Muscle layer of duodenum (tissue), 2 donors: ENCODE measurements around the gene DDHD1.

ENCODE experiments used
- H3K27ac ChIP-seq: one replicate; pipeline ENCODE4 v1.7.0; 2013; ENCODE audit warnings: mild to moderate bottlenecking, low read length
- H3K27me3 ChIP-seq: one replicate; pipeline ENCODE4 v1.7.0; 2013; ENCODE audit warnings: low read depth, mild to moderate bottlenecking, control low read depth, low read length
- H3K36me3 ChIP-seq, 2 donors: one replicate each; pipeline ENCODE4 v1.7.0; 2013; ENCODE audit warnings: low read length in 2 of 2, control low read depth in 1 of 2, mild to moderate bottlenecking in 1 of 2; ENCODE audit not compliant: insufficient read depth in 2 of 2, control insufficient read depth in 1 of 2
- H3K4me1 ChIP-seq, 2 donors: one replicate each; pipeline ENCODE4 v1.7.0; 2013; ENCODE audit warnings: low read length in 2 of 2, mild to moderate bottlenecking in 2 of 2, control low read depth in 1 of 2, moderate library complexity in 1 of 2; ENCODE audit not compliant: insufficient read depth in 2 of 2, control insufficient read depth in 1 of 2
- H3K4me3 ChIP-seq, 2 donors: one replicate each; pipeline ENCODE4 v1.7.0; 2013; ENCODE audit warnings: low read length in 2 of 2, low read depth in 1 of 2, mild to moderate bottlenecking in 1 of 2
- H3K9me3 ChIP-seq, 2 donors: one replicate each; pipeline ENCODE4 v1.7.0; 2013; ENCODE audit warnings: low read length in 2 of 2, control low read depth in 1 of 2, mild to moderate bottlenecking in 1 of 2; ENCODE audit not compliant: control insufficient read depth in 1 of 2
- donor health status: healthy.

Gene DDHD1

GRCh38 chr14:53027562-53027961, 125.6 kb downstream of the DDHD1 start:
- no peaks in the 10 kb centered on the region for H3K27me3 ChIP-seq
- peaks cover 0 to 15% of the 10 kb centered on the region in 2 donors for H3K4me1 ChIP-seq
- H3K9me3 ChIP-seq, result no peaks in the 10 kb centered on the region
- no peak overlapping the region for H3K27ac ChIP-seq
- no peak overlapping the region for H3K4me3 ChIP-seq
- no peaks in the 10 kb centered on the region for H3K36me3 ChIP-seq

- no peaks in the 10 kb centered on the region for H3K27me3 ChIP-seq
- no peaks in the 10 kb centered on the region for H3K9me3 ChIP-seq
- H3K4me1 ChIP-seq, result peaks cover 0 to 10% of the 10 kb centered on the region in 2 donors
- no peak overlapping the region for H3K27ac ChIP-seq
- no peak overlapping the region for H3K4me3 ChIP-seq
- H3K36me3 ChIP-seq, result no peaks in the 10 kb centered on the region
These were observed 126.1 kb downstream of the DDHD1 start for GRCh38 chr14:53027041-53027440.

DNA sequence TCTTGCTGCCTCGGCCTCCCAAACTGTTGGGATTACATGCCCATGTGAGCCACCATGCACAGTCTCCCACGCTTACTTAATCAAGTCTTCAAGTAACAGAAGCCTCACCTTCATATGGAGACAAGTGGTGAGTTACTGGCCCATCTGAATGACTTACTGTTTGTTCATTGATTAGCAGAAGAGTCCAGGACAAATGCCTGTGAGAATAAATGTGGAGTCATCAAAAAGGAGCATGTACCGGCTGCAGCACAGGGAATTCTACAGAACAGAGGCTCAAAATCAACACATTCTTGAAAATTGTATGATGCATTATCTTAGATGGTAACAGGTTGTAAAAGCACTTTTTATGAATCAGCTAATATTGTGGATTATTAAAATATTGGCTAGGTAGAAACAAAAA, 129.8 kb downstream of the DDHD1 start:
- Histone ChIP-seq H3K27ac (no peak overlapping the region), H3K4me3 (no peak overlapping the region), H3K4me1 (no peaks in the 10 kb centered on the region), H3K36me3 (no peaks in the 10 kb centered on the region), H3K9me3 (no peaks in the 10 kb centered on the region), H3K27me3 (no peaks in the 10 kb centered on the region)

- no peak overlapping the region for H3K27ac ChIP-seq
- no peaks in the 10 kb centered on the region for H3K9me3 ChIP-seq
- no peaks in the 10 kb centered on the region for H3K27me3 ChIP-seq
- H3K4me1 ChIP-seq, result no peaks in the 10 kb centered on the region
- H3K4me3 ChIP-seq, result no peak overlapping the region
- no peaks in the 10 kb centered on the region for H3K36me3 ChIP-seq
These were observed 130.5 kb downstream of the DDHD1 start for GRCh38 chr14:53022593-53022992.

GRCh38 chr14:53020193-53020932, 132.8 kb downstream of the DDHD1 start:
- Histone ChIP-seq H3K27ac (no peak overlapping the region), H3K27me3 (no peaks in the 10 kb centered on the region), H3K36me3 (no peaks in the 10 kb centered on the region), H3K4me3 (no peak overlapping the region), H3K9me3 (no peaks in the 10 kb centered on the region), H3K4me1 (no peaks in the 10 kb centered on the region)

DNA sequence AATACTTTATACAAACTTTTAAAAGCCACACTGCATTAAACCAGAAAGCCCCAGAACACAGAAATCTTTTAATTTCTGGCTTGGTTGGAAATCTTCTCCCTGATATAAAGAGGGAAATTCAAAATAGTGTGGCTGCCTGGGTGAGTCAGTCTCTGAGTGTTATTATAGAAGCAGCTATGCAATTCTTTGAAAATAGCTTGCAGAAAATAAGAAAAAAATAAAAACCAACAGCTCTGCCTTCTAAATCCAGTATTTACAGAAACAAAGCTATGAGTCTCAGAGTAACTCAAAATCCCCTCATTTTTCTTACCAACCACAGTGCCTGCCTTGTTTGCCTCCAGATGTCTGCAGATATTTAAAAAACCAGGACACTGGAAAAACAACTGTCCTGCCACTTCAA, 133.7 kb downstream of the DDHD1 start:
- H3K27ac ChIP-seq, result no peak overlapping the region
- H3K4me1 ChIP-seq, result no peaks in the 10 kb centered on the region

GRCh38 chr14:53017837-53018236, 135.3 kb downstream of the DDHD1 start:
- Histone ChIP-seq H3K36me3 (no peaks in the 10 kb centered on the region), H3K4me1 (no peaks in the 10 kb centered on the region), H3K27ac (no peak overlapping the region), H3K27me3 (no peaks in the 10 kb centered on the region), H3K9me3 (no peaks in the 10 kb centered on the region), H3K4me3 (no peak overlapping the region)

More for the DNA sequence above, 133.7 kb downstream of the DDHD1 start:
- no peaks in the 10 kb centered on the region for H3K36me3 ChIP-seq
- H3K4me3 ChIP-seq, result no peak overlapping the region
- no peaks in the 10 kb centered on the region for H3K9me3 ChIP-seq
- H3K27me3 ChIP-seq, result no peaks in the 10 kb centered on the region

DNA sequence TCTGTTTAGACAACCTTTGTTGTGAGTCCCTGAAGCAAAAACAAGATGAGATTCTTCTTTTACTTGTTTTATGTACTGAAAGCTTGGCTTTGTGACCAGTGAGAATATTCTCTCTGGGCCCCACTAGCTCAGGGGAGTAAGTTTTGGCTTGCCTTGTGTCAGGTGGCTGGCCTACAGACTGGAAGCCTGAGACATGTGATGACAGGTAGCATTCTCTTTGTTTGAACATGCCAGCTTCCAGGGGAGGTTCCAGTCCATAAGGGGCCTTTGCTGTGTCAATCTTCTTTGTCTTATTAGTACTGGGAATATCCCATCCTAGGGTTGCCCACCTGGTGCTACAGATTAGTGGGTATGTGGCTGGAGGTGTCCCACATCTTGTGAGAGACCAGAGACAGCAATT, 136.2 kb downstream of the DDHD1 start:
- no peaks in the 10 kb centered on the region for H3K27me3 ChIP-seq
- H3K4me1 ChIP-seq, result no peaks in the 10 kb centered on the region

GRCh38 chr14:53016491-53016890, 136.6 kb downstream of the DDHD1 start:
- Histone ChIP-seq H3K4me3 (no peak overlapping the region), H3K27ac (no peak overlapping the region), H3K27me3 (no peaks in the 10 kb centered on the region), H3K4me1 (no peaks in the 10 kb centered on the region), H3K36me3 (no peaks in the 10 kb centered on the region), H3K9me3 (no peaks in the 10 kb centered on the region)

More for the DNA sequence above, 136.2 kb downstream of the DDHD1 start:
- H3K36me3 ChIP-seq, result no peaks in the 10 kb centered on the region
- no peak overlapping the region for H3K27ac ChIP-seq
- H3K4me3 ChIP-seq, result no peak overlapping the region
- H3K9me3 ChIP-seq, result no peaks in the 10 kb centered on the region

DNA sequence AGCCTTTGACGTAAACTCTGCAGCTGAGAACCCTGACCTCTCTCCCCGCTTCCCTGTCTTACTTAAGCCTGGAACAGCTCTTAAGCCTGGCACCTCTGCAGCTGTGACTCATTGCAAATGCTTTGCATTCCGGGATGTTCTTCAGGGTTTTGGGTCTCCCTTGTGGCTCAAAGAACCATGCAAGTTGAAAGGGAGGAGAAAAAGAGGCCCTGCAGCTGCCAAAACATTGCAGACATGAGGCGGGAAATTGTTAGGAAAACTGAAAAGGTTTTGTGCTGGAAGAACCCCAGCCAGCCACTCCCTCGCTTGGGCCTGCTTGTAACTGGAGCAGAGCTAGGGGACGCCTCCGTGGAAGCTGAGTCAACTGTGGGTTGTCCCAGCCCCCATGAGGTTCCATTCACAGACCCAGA, 142.1 kb downstream of the DDHD1 start:
- H3K9me3 ChIP-seq, result no peaks in the 10 kb centered on the region
- peak overlapping the region; percentile 73 for H3K27ac ChIP-seq
- no peaks in the 10 kb centered on the region for H3K36me3 ChIP-seq
- no peaks in the 10 kb centered on the region for H3K27me3 ChIP-seq
- no peak overlapping the region for H3K4me3 ChIP-seq
- H3K4me1 ChIP-seq, result peaks cover 0 to 15% of the 10 kb centered on the region in 2 donors

DNA sequence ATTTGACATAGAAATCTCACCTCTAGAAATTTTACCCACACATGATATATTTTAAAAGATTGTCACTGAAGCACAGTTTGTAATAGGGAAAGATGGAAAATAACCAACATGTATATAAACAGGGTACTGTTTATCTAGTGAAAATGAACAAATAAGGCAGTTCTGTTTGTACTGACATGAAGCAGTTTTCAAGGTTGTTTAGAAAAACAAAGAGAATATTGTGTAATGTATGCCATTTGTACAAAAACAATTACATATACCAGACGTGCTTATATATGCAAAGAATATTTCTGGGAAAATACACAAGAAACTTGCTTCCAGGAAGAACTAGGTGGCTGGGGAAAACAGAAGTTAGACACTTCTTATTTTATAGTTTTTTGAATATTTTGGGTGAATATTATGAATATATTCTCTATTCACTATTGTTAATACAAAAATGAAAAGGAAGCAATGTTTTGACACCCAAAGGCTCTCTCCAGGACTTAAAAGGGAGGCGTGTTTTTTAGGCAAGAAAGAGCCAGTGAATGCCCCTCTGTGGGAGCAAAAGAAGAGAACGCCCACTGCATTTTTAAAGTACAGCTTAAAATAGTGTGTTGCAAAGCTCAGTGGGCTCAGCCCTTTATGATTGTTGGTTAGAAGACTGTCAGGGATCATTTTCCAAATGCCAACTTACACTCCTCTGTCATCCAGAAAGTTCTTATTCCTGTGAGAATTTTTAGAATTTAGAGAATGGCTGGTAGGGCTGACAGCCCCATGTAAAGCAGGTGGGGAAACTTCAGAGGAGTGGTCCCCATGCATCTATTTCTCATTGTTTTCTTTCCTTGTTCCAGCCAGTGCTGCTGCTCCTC, 142.7 kb downstream of the DDHD1 start:
- Histone ChIP-seq H3K9me3 (no peaks in the 10 kb centered on the region), H3K4me3 (no peak overlapping the region), H3K4me1 (peaks cover 0 to 15% of the 10 kb centered on the region in 2 donors), H3K27ac (peak overlapping the region; percentile 46), H3K36me3 (no peaks in the 10 kb centered on the region), H3K27me3 (no peaks in the 10 kb centered on the region)
